DOHH2 (cell line): Measurements from ENCODE around the gene CCDC88C.

Experiments used
- CTCF ChIP-seq: fragments of 200-600 bp; sonication (generic); IDR thresholded peaks from one replicate; pipeline ENCODE4 v1.5.1; 2014; ENCODE audit warnings: antibody characterized with exemption, mild to moderate bottlenecking, low read depth, low read length; ENCODE audit not compliant: poor library complexity, severe bottlenecking
- EZH2phosphoT487 ChIP-seq: fragments of 200-600 bp; sonication (generic); IDR thresholded peaks from 2 replicates; pipeline ENCODE4 v1.6.1; 2017; ENCODE audit warnings: borderline replicate concordance, mild to moderate bottlenecking, antibody characterized with exemption, low read length, moderate library complexity, mixed read lengths

GRCh38 chr14:91388551-91388975 is 29.1 kb downstream of the CCDC88C start:
- TF ChIP-seq CTCF: no peak
- TF ChIP-seq EZH2phosphoT487: no peak
